ENCODE measurements around the gene EPB41L3. TPM values are rescaled to one million over a fixed set of nuclear protein-coding genes. Genes with fewer than 3 reads are reported as not detected.

EPB41L3 gene
- polyA plus RNA-seq, 1 donor (not counting 4 experiments of a cell fraction or from before 2014, with no cell fraction given): 0.39 TPM

DNA sequence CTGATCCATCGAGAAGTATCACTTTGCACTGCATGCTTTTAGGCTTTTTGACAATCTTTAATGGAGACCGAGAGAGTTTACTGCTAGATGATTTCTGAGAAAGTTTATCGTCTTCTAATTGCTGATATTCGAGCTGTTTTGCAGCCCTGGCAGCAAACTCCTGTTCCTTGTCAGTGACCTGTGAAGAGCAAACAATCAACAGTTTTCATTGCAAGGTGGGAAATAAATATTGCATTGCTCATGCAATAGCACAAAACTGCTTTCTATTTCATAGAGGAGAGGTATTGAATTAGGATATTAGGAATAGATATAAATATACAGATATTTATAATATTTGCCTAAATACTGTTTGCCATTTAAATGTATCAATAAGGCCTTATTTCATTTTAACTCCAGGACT is 65.5 kb downstream of the EPB41L3 start:
- dilution Hi-C loops (cut with MboI; ENCODE audit: extremely low pct_ligation_motif_present, low sequenced_read_pairs): no loop called here
- no peak for TF ChIP-seq CTCF (optimal IDR thresholded peaks at IDR 0.05 in 1 of 3, IDR thresholded peaks at IDR 0.05 in 1 of 3, conservative IDR thresholded peaks at IDR 0.05 in 1 of 3; ENCODE audit: extremely low read depth in 1 of 3, insufficient read depth in 2 of 3, low read length in 3 of 3)
- TF ChIP-seq EZH2 (IDR thresholded peaks at IDR 0.05; ENCODE audit: low read length): no peak
- no peaks in the 10 kb centered on the region for H3K79me2 ChIP-seq (ENCODE audit: control insufficient read depth, insufficient read depth, low read length)
- H3K9me1 ChIP-seq (ENCODE audit: control insufficient read depth, extremely low read depth, insufficient read depth, low read length): no peaks in the 10 kb centered on the region
- no peak for FAIRE-seq
- no peaks in the 10 kb centered on the region for H3K27me3 ChIP-seq (ENCODE audit: control insufficient read depth, extremely low read depth, insufficient read depth, low read length)
- H2AFZ ChIP-seq (ENCODE audit: control insufficient read depth, low read length): no peak overlapping the region
- no peak for DNase-seq (ENCODE audit: low read depth, low spot score)
- H3K4me2 ChIP-seq (ENCODE audit: control insufficient read depth, extremely low read depth, insufficient read depth, low read depth, low read length): no peak overlapping the region
- H4K20me1 ChIP-seq (ENCODE audit: control insufficient read depth, extremely low read depth, insufficient read depth, low read length): no peaks in the 10 kb centered on the region
- H3K36me3 ChIP-seq (ENCODE audit: control insufficient read depth in 2 of 2, extremely low read depth in 1 of 2, insufficient read depth in 2 of 2, low read length in 2 of 2): no peaks in the 10 kb centered on the region
- no peaks in the 10 kb centered on the region for H3K4me1 ChIP-seq (ENCODE audit: control insufficient read depth, extremely low read depth, insufficient read depth, low read length)
- no peaks in the 10 kb centered on the region for H3K9me3 ChIP-seq (ENCODE audit: control insufficient read depth, low read depth, low read length)
- no peak overlapping the region for H3K4me3 ChIP-seq (ENCODE audit: control insufficient read depth in 2 of 3, extremely low read depth in 1 of 3, insufficient read depth in 2 of 3, low read depth in 1 of 3, low read length in 3 of 3)
- no peak overlapping the region for H3K27ac ChIP-seq (ENCODE audit: control insufficient read depth, insufficient read depth, low read length)
- H3K9ac ChIP-seq (ENCODE audit: control insufficient read depth, extremely low read depth, insufficient read depth, low read length): no peak overlapping the region

DNA sequence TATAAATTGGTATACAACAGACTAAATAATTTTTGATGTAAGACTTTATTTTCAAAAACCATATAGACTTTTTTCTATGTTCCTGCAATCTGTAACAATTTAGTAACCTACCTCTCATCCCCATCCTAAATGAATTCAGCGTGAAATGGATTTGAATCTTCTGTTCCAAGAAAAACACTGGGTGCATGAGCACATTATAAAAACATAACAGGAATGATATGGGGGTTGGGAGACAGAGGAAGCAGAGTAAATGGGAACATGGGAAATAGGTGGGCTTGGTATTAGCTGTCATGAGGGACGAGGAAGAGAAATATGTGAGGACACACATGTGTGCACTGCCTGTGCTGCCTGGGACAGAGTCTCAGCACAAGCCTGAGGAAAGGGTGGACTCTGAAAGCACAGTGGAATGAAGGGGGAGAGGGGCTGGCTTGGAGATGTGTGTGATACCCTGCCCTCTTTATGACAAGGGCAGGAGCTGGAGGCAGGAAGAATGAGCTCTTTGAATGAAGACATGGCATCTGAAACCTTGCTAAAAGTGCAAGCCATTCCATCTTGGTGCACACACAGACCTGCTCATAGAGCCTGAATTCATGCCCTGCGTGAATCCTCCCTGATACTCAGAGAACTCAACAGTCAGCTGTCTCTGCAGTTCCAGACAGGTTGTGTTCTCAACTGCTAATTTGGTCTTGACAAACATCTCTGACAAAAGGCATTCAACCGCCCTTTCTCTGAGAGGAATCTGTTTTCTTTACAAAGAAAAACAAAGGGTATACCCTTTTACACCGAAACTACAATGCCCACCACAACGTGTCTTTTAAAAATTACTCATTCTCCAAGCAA is 66.6 kb downstream of the EPB41L3 start:
- Histone ChIP-seq H3K9ac (ENCODE audit: control insufficient read depth, extremely low read depth, insufficient read depth, low read length) (no peak overlapping the region), H4K20me1 (ENCODE audit: control insufficient read depth, extremely low read depth, insufficient read depth, low read length) (no peaks in the 10 kb centered on the region), H3K27ac (ENCODE audit: control insufficient read depth, insufficient read depth, low read length) (no peak overlapping the region), H3K9me1 (ENCODE audit: control insufficient read depth, extremely low read depth, insufficient read depth, low read length) (no peaks in the 10 kb centered on the region), H3K36me3 (ENCODE audit: control insufficient read depth in 2 of 2, extremely low read depth in 1 of 2, insufficient read depth in 2 of 2, low read length in 2 of 2) (no peaks in the 10 kb centered on the region), H2AFZ (ENCODE audit: control insufficient read depth, low read length) (no peak overlapping the region), H3K79me2 (ENCODE audit: control insufficient read depth, insufficient read depth, low read length) (no peaks in the 10 kb centered on the region), H3K4me2 (ENCODE audit: control insufficient read depth, extremely low read depth, insufficient read depth, low read depth, low read length) (no peak overlapping the region), H3K4me1 (ENCODE audit: control insufficient read depth, extremely low read depth, insufficient read depth, low read length) (no peaks in the 10 kb centered on the region), H3K9me3 (ENCODE audit: control insufficient read depth, low read depth, low read length) (no peaks in the 10 kb centered on the region), H3K27me3 (ENCODE audit: control insufficient read depth, extremely low read depth, insufficient read depth, low read length) (no peaks in the 10 kb centered on the region), H3K4me3 (ENCODE audit: control insufficient read depth in 2 of 3, extremely low read depth in 1 of 3, insufficient read depth in 2 of 3, low read depth in 1 of 3, low read length in 3 of 3) (no peak overlapping the region)
- FAIRE-seq (no peak), DNase-seq (ENCODE audit: low read depth, low spot score) (no peak)
- dilution Hi-C loops (cut with MboI; ENCODE audit: extremely low pct_ligation_motif_present, low sequenced_read_pairs): no loop called here
- TF ChIP-seq CTCF (optimal IDR thresholded peaks at IDR 0.05 in 1 of 3, IDR thresholded peaks at IDR 0.05 in 1 of 3, conservative IDR thresholded peaks at IDR 0.05 in 1 of 3; ENCODE audit: extremely low read depth in 1 of 3, insufficient read depth in 2 of 3, low read length in 3 of 3) (no peak), EZH2 (IDR thresholded peaks at IDR 0.05; ENCODE audit: low read length) (no peak)

All from keratinocyte (primary cell).